Measurements from ENCODE around the gene MASP1. TPM values are rescaled to one million over a fixed set of nuclear protein-coding genes. Genes with fewer than 3 reads are reported as not detected.

Gene MASP1
- total and polyA plus RNA-seq, 2 experiments from 2014 or later: 1.6 to 3.0 TPM

DNA sequence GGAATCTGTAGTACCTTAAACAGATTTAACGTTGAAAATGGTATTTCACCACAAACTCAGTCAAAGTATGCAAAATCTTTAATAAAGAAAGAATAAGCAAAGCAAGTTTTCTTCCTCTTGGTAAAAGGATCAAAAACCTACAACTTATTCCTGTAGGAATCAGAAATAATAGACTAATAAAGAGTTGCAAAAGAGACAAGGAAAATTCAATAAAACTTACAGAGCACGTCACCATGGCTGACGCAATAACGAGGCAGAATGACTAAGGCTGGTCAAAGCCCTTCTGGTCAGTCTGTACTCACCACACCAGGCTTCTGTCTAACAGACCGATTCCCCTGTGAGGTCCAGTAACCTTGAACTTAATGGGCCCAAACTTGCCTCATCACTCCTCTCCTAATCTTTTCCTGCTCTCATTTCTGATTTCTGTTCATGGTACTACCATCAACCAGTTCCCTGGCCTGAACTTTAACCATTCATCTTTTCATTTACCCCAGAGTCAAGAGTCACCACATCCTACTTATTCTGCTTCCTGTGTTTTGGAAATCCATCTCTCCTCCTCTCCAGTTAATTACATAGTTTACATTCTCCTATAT is 5.0 kb downstream of the MASP1 start:
- Mint-ChIP-seq H3K36me3 (ENCODE audit: low read depth) (no peaks in the 10 kb centered on the region; the same call in 1 of the 3 replicates), H3K4me3 (no peak overlapping the region)
- no peaks in the 10 kb centered on the region for H3F3A ChIP-seq (replicated peaks; ENCODE audit: low read depth)

More for the DNA sequence above, 5.0 kb downstream of the MASP1 start:
- H3K27ac ChIP-seq (ENCODE audit: low read depth): no peak overlapping the region
- no peaks in the 10 kb centered on the region for H3K79me2 ChIP-seq (replicated peaks; ENCODE audit: insufficient read depth)
- H3K4me1 ChIP-seq (ENCODE audit: insufficient read depth): peaks cover 24% of the 10 kb centered on the region
- TF ChIP-seq, protein P1, sequence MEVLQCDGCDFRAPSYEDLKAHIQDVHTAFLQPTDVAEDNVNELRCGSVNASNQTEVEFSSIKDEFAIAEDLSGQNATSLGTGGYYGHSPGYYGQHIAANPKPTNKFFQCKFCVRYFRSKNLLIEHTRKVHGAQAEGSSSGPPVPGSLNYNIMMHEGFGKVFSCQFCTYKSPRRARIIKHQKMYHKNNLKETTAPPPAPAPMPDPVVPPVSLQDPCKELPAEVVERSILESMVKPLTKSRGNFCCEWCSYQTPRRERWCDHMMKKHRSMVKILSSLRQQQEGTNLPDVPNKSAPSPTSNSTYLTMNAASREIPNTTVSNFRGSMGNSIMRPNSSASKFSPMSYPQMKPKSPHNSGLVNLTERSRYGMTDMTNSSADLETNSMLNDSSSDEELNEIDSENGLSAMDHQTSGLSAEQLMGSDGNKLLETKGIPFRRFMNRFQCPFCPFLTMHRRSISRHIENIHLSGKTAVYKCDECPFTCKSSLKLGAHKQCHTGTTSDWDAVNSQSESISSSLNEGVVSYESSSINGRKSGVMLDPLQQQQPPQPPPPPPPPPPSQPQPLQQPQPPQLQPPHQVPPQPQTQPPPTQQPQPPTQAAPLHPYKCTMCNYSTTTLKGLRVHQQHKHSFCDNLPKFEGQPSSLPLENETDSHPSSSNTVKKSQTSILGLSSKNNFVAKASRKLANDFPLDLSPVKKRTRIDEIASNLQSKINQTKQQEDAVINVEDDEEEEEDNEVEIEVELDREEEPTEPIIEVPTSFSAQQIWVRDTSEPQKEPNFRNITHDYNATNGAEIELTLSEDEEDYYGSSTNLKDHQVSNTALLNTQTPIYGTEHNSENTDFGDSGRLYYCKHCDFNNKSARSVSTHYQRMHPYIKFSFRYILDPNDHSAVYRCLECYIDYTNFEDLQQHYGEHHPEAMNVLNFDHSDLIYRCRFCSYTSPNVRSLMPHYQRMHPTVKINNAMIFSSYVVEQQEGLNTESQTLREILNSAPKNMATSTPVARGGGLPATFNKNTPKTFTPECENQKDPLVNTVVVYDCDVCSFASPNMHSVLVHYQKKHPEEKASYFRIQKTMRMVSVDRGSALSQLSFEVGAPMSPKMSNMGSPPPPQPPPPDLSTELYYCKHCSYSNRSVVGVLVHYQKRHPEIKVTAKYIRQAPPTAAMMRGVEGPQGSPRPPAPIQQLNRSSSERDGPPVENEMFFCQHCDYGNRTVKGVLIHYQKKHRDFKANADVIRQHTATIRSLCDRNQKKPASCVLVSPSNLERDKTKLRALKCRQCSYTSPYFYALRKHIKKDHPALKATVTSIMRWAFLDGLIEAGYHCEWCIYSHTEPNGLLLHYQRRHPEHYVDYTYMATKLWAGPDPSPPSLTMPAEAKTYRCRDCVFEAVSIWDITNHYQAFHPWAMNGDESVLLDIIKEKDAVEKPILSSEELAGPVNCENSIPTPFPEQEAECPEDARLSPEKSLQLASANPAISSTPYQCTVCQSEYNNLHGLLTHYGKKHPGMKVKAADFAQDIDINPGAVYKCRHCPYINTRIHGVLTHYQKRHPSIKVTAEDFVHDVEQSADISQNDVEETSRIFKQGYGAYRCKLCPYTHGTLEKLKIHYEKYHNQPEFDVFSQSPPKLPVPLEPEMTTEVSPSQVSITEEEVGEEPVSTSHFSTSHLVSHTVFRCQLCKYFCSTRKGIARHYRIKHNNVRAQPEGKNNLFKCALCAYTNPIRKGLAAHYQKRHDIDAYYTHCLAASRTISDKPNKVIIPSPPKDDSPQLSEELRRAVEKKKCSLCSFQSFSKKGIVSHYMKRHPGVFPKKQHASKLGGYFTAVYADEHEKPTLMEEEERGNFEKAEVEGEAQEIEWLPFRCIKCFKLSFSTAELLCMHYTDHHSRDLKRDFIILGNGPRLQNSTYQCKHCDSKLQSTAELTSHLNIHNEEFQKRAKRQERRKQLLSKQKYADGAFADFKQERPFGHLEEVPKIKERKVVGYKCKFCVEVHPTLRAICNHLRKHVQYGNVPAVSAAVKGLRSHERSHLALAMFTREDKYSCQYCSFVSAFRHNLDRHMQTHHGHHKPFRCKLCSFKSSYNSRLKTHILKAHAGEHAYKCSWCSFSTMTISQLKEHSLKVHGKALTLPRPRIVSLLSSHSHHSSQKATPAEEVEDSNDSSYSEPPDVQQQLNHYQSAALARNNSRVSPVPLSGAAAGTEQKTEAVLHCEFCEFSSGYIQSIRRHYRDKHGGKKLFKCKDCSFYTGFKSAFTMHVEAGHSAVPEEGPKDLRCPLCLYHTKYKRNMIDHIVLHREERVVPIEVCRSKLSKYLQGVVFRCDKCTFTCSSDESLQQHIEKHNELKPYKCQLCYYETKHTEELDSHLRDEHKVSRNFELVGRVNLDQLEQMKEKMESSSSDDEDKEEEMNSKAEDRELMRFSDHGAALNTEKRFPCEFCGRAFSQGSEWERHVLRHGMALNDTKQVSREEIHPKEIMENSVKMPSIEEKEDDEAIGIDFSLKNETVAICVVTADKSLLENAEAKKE (CRISPR knock-in tag; IDR thresholded peaks at IDR 0.05): no peak
- TF ChIP-seq STAT1 (IDR thresholded peaks at IDR 0.05; ENCODE audit: unreplicated experiment) (no peak), EZH2phosphoT487 (IDR thresholded peaks at IDR 0.05; ENCODE audit: unreplicated experiment) (no peak), EZH2 (IDR thresholded peaks at IDR 0.05; ENCODE audit: low read depth, unreplicated experiment) (no peak), REST (IDR thresholded peaks at IDR 0.05; ENCODE audit: unreplicated experiment) (no peak), JUNB (IDR thresholded peaks at IDR 0.05; ENCODE audit: unreplicated experiment) (no peak), CREB1 (CRISPR knock-in tag; IDR thresholded peaks at IDR 0.05; ENCODE audit: low read depth) (no peak), ZNF114 (CRISPR knock-in tag; IDR thresholded peaks at IDR 0.05) (no peak), POLR2AphosphoS5 (IDR thresholded peaks at IDR 0.05; ENCODE audit: low read depth) (no peak), NANOG (IDR thresholded peaks at IDR 0.05; ENCODE audit: borderline replicate concordance) (no peak)
- TF ChIP-seq, protein P2, sequence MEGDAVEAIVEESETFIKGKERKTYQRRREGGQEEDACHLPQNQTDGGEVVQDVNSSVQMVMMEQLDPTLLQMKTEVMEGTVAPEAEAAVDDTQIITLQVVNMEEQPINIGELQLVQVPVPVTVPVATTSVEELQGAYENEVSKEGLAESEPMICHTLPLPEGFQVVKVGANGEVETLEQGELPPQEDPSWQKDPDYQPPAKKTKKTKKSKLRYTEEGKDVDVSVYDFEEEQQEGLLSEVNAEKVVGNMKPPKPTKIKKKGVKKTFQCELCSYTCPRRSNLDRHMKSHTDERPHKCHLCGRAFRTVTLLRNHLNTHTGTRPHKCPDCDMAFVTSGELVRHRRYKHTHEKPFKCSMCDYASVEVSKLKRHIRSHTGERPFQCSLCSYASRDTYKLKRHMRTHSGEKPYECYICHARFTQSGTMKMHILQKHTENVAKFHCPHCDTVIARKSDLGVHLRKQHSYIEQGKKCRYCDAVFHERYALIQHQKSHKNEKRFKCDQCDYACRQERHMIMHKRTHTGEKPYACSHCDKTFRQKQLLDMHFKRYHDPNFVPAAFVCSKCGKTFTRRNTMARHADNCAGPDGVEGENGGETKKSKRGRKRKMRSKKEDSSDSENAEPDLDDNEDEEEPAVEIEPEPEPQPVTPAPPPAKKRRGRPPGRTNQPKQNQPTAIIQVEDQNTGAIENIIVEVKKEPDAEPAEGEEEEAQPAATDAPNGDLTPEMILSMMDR (conservative IDR thresholded peaks at IDR 0.05; ENCODE audit: low read depth in 2 of 2): no peak
- TF ChIP-seq, protein P3, sequence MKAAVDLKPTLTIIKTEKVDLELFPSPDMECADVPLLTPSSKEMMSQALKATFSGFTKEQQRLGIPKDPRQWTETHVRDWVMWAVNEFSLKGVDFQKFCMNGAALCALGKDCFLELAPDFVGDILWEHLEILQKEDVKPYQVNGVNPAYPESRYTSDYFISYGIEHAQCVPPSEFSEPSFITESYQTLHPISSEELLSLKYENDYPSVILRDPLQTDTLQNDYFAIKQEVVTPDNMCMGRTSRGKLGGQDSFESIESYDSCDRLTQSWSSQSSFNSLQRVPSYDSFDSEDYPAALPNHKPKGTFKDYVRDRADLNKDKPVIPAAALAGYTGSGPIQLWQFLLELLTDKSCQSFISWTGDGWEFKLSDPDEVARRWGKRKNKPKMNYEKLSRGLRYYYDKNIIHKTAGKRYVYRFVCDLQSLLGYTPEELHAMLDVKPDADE (IDR thresholded peaks at IDR 0.05): no peak
- no peaks in the 10 kb centered on the region for H3K36me3 ChIP-seq (ENCODE audit: insufficient read depth)
- peaks cover 21% of the 10 kb centered on the region for H3K9me2 ChIP-seq (ENCODE audit: insufficient read depth)
- no peak overlapping the region for H3K4me3 ChIP-seq
- DNase-seq (ENCODE audit: low spot score) (no peak), ATAC-seq (no peak)
- H3K27me3 ChIP-seq (ENCODE audit: insufficient read depth): peaks cover 9% of the 10 kb centered on the region; the same call in 1 of the 2 replicates
- Mint-ChIP-seq H3K4me1 (peaks cover 23% of the 10 kb centered on the region), H3K27ac (0 out of 2 replicates have a peak overlapping the region, but pooled peaks have one; percentile 3), H3K9me3 (no peaks in the 10 kb centered on the region), H3K27me3 (ENCODE audit: insufficient read depth, low read depth, poor library complexity) (peaks cover 11% of the 10 kb centered on the region)
- H4K20me1 ChIP-seq (replicated peaks; ENCODE audit: insufficient read depth): no peaks in the 10 kb centered on the region
- peak overlapping the region; percentile 3; the same call in 1 of the 2 replicates for H2AFZ ChIP-seq
- H3K4me2 ChIP-seq: no peak overlapping the region
